CD4-positive, alpha-beta T cell treated with Interleukin-2 at 100 ng/mL for 4 hours (primary cell): Measurements from ENCODE around the gene RASGRF2.

ENCODE experiments used
- DNase-seq: peaks from one replicate; pipeline ENCODE4 v3.0.0-alpha.2; 2020; ENCODE audit warnings: low spot score

RASGRF2 gene

GRCh38 chr5:81169924-81170323 lies 209.8 kb downstream of the RASGRF2 start:
- no peak for DNase-seq

- DNase-seq, result no peak
These were observed 211.6 kb downstream of the RASGRF2 start for GRCh38 chr5:81171769-81172168.

GRCh38 chr5:81172710-81173109 lies 212.5 kb downstream of the RASGRF2 start:
- DNase-seq, result no peak

GRCh38 chr5:81177061-81177460 lies 216.9 kb downstream of the RASGRF2 start:
- no peak for DNase-seq

GRCh38 chr5:81179959-81180358 lies 219.8 kb downstream of the RASGRF2 start:
- DNase-seq, result no peak

GRCh38 chr5:81180780-81181460 lies 220.8 kb downstream of the RASGRF2 start:
- DNase-seq, result no peak

- DNase-seq, result no peak
These were observed 221.6 kb downstream of the RASGRF2 start for GRCh38 chr5:81181576-81182316.

- no peak for DNase-seq
These were observed 222.5 kb downstream of the RASGRF2 start for GRCh38 chr5:81182396-81183390.

- no peak for DNase-seq
These were observed 223.9 kb downstream of the RASGRF2 start for GRCh38 chr5:81183811-81184748.

GRCh38 chr5:81184749-81185110 lies 224.6 kb downstream of the RASGRF2 start:
- DNase-seq, result no peak

- no peak for DNase-seq
These were observed 227.7 kb downstream of the RASGRF2 start for GRCh38 chr5:81187885-81188284.

- DNase-seq, result no peak
These were observed 228.8 kb downstream of the RASGRF2 start for GRCh38 chr5:81188962-81189361.

GRCh38 chr5:81189875-81190498 lies 229.8 kb downstream of the RASGRF2 start:
- DNase-seq, result no peak

GRCh38 chr5:81191726-81192372 lies 231.7 kb downstream of the RASGRF2 start:
- no peak for DNase-seq

GRCh38 chr5:81192373-81192750 lies 232.2 kb downstream of the RASGRF2 start:
- DNase-seq, result no peak

- peak; percentile 80 for DNase-seq
These were observed 234.6 kb downstream of the RASGRF2 start for GRCh38 chr5:81194633-81195334.

GRCh38 chr5:81195335-81195929 lies 235.3 kb downstream of the RASGRF2 start:
- DNase-seq, result no peak

- no peak for DNase-seq
These were observed 242.5 kb downstream of the RASGRF2 start for GRCh38 chr5:81202655-81203054.

- no peak for DNase-seq
These were observed 243.6 kb downstream of the RASGRF2 start for GRCh38 chr5:81203729-81204128.
